GM18502 (cell line): ENCODE data around the gene DOCK2.

Experiments
- ATAC-seq: cut with Tn5 transposase; IDR thresholded peaks from one replicate; pipeline ENCODE4 v1.9.1; 2021; ENCODE audit warnings: mild to moderate bottlenecking; ENCODE audit not compliant: unreplicated experiment, poor library complexity

DOCK2 gene

DNA sequence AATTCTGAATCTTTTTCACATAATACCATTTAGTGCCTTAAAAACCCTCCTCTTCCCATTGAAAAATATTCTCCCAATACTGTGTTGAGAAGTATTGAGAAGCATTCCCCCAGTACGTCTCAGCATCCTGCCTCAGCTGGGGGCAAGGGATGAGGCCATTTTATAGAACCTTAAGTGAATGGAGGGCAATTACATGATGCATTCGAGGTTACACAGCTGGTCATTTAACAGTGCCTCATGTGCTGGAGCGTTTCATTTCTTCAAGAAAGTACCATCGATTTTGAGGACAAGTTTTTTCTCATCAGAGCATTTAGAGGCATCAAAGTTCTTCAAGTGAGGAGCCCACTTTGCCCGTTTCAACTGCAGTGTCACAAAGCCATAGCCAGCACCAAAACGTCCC, 135.6 kb downstream of the DOCK2 start:
- ATAC-seq: no peak

DNA sequence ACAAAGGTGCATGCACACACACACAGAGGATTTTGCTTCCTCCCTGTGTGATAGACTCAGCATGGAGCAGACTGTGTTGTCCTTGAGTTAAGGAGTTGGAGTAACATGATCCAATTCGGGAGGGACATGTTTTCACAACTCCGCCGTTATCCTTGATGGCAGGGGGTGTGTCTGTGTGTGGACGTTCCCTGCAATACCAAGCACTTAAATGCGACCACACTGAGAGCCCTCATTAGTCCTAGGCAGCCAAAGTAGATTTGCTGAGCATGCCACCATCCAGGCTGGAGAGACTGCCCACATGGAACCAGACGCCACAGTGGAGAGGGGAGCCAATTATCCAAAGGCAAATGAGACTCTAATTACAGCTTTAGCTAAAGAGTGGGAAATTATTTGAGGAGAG, 140.1 kb downstream of the DOCK2 start:
- ATAC-seq: no peak

DNA sequence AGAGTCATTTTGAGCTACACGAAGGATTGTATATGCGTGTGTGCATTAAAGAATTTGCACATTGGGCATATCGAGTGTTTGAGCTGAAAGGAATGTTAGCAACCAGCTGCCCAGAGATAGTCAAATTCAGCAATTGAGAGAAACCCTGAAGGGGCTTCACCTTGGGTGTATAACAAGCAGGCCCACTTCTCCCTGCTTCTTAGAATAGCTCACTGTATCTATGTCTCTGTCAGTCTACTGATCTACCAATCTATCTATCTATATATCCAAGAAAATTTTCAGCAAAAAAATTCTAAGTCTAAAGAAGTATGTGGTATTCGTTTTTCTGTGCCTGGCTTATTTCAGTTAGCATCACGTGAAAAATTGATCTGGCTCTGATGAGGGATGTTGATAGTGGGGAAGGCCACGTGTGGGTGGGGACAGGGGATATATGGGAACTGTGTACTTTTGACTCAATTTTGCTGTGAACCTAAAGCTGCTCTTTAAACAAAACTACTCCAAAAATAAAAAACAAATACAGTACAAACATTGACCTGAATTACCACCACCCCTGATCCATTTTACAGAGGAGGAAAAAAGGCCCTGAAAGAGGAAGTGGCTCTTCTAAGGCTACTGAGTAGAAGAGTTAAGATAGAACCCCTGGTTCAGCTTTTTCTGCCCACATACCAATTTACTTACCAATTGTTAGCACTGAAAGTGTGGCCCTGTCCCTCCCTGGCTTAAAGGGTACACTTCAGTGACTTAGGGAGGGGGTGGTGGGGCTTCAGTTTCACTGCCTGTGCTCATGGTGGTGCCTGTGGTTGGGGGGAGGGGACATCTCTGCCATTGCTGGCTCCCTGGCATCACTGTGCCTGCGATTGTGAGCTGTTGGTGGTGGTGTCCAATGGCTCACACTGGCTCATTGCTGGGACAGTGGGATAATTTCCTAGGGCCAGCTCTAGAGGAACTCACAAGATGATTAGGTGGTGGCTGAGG, 141.8 kb downstream of the DOCK2 start:
- peak; percentile 93 for ATAC-seq

DNA sequence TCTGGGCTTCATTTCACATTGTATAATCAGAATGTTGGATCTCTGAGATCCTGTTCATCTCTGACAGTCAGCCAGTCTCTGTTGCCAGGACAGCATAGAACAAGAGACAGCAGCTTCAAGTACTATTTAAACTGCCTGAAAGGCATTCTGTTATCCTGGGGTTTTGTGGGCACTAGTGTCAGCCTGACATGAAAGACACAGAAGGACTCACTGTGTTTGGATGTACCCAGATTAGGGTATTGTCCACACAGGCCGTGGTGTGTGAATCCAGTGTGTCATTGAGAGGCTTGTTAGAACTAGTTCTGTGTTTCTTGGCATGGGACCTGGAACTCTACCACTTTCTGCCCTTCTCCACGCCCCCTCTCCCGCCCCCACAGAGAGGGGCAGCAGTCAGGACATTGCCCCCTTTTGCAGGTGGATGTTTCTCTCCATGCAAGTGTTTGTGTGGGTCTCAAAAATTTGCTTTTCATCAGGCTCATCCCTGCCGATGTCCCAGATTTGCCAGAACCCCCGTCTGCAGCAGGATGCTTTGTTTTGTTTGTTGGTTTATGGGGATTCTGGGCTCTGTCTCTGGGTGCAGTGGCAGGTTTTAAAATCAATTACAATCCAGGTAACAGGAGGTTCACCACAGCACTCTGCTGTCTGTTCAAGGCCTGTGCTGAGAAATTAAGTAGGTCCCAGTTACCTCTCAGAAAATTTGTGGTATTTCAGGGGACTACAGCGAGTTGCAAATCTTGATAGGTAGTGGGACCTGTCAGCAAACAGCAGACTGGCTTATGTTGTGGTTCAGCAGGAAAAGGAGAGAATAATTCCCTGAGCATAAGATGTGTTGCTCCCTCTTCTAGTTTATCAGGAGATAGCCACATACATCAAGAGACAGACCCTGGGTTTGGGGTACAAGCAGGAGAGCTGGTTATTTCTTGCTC, 144.6 kb downstream of the DOCK2 start:
- no peak for ATAC-seq

DNA sequence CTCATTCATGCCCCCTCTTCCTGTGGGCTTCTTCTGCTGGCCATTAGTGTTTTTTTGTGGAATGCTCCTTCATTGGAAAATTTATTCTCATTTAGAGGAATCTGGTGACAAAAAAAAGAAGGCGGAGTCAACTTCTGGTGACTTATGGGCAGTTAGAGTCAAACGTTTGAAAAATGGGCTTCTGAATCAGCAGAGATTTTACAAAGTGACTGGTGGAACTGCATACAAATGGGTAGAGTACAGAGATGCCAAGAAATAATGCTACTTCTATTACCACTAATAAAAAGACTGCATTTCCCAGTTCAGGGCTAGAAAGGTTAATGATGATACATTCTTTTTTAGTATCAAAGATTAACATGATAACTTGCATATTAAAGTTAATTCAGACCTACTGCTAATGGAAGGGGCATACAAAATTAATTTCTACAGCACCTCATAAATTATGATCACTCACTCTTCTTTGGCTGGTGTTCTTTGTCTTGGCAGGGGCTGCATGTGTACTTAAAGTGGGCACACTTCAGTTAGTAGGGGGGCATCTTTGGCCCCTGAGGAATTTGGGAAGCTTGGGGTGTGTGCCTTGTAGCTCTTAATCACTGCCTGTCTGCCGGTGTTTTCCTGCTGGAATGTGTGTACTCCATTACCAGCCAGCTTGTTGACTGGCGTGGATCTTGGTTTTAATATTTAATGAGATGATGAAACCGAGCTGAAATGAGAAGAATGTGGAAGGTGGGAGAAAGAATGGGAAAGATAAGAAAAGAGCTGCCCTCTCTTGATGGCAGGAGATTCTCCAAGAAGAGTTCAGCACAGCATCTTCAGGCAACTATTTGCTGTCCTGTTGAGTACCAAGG, 148.9 kb downstream of the DOCK2 start:
- ATAC-seq: no peak

DNA sequence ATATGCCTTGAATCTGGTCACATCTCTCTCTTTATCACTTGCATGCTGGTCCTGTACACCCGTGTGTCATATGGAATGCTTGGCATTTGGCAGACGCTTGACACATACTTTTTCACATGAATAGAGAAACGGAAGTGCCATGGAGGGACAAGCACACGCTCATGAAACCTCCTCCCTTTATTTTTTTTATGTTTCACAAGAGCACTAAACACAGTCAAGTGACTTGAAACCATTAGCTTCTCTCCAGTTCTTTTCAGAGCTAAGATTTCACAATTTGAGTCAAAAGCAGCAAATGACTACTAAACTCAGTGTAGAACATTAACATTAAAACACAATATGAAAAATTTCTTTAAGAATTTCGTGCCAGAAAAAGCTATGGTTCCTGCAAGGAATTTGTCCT, 151.1 kb downstream of the DOCK2 start:
- no peak for ATAC-seq

DNA sequence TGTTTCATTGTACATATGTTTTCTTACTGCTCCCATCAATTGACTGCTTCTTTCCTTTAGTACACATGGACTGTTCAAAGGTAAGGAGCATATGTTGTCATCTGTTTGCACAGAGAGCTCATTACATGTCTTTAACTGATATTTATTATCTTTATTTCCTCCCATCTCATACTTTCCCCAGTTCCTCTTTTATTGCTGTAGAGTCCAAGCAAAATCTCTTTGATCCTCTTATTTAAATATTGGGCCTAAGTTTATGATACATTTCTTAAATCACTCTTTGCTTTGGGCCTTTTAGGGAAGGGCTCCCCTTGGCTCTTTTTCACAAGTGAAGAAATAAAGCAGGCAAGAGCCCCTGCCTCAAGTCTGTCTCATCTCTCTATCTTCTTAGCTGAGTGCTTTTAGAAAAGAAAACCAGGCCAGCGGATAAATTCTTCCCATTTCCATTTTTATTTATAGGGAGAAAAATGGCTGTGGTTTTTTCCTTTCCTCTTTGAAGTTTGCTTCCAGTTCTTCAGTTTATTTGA, 152.4 kb downstream of the DOCK2 start:
- ATAC-seq: no peak

DNA sequence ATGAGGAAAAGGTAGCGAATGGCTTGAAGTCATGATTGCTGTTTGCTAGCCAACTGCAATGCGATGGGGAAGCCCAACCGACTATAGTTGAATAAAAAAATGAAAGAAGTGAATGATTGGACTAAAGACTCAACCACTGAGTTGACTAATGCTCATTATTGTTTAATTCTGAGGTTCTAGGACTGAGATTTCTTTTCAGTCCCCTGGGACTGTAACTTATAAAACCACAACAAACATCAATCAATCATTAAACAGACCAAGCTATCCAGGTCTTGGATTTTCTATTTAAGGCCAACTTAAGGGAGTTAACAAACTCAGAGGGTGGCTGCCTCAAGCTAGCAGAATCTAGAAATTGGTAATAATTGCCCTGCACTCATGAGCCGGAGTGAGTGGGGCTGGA, 154.2 kb downstream of the DOCK2 start:
- no peak for ATAC-seq

DNA sequence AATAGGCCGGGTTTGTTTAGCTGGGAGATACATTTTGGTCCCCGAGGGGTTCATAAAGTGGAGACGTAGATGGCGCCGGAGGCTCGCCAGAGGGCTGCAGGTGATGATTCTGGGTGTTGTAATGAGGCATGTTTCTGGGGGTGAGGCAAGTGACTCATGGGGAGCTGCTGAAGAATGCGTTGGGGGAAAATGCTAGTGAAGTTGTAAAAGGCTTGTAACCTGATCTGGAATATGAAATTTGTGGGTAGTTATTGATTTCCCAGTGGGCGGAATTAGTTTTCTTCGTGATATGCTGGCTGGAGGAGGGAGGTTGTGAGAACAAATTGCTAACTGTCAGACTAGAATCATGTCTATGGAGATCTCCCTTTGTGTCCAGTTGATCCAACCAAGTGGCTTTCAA, 158.3 kb downstream of the DOCK2 start:
- ATAC-seq: no peak

DNA sequence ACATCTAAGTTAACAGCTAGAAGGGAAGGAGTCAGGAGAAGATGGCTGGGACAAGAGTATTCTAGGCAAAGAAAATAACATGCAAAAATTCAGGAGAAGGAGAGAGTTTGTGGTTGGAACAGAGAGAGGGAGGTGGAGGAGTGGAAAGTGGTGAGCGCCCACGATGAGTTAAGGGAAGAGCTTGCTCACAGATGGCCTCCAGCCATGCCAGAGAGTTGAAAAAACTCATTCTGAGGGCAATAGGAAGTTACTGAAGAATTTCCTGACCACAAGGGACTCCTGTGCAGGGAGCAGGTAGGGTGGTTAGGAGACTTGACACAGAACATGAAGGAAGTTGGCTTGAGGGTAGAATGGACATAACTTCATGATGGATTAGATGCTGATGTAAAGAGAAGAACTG, 159.7 kb downstream of the DOCK2 start:
- no peak for ATAC-seq

DNA sequence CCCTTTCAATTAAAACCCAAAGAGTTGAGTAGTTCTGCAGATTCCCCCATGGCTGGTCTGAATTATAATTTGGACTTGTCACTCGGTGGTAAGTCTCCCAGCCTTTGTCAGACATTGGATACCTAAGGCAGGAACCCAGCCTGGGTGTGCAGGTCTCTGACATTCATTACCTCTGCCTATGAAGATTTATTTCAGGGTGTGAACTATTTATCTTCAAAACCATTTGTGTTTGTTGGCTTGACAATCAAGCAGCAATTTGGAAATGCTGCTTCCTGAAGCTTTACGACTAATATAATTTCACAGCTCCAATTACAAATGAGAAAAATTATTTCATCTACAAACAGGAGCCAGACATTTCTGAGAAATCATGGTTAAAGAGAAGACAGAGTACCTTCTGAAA, 160.5 kb downstream of the DOCK2 start:
- no peak for ATAC-seq

DNA sequence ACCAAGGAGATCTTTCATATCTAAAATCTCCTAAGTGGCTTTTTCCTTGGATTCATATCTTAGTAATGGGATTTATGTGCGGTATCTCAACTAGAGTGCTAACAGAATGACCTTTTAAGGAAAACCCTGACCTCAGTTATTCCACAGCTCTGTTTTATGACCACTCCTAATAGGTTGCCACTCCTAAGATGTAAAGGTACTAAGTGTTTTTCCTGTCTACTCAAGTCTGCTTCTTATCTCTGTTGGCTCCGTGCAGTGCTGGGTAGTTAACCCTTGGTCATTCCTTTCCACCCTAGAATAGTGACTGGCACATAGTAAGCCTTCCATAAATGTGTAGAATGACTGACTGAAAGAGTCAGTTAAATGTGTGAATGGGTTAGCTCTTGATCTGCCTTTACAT, 161.4 kb downstream of the DOCK2 start:
- ATAC-seq: no peak

DNA sequence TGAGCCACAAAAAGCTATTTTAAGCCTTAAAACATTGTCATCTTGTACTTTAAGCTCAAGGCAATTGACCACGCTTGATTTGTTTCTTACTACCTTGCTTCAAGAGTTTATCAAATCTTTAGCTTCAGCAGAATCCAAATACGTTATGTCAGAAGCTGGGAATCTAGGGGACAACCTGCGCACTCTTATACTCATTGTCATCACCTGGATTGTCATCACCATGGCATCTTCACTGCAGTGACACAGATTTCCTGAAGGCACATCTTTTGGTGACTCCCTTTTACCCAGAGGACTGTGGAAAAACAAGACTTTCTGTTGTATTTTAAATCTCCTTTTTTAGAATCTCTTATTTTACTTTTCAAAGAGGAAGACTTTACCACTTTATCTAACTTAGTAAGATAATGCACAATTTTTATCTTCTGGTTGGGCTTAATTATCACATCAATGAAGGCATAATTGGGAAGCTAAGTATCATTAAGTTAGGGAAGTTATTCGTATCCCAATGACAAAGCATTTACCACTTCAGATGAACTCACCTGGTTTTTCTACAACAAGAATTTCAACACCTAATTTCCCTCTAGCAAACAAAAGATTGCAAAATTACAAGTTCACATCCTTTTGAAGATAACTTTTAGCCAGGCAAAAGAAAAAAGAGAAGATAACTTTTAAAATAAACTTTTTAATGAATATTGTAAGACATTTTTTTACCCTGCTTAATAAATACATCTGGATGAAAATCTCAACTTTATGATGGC, 162.0 kb downstream of the DOCK2 start:
- ATAC-seq: no peak

DNA sequence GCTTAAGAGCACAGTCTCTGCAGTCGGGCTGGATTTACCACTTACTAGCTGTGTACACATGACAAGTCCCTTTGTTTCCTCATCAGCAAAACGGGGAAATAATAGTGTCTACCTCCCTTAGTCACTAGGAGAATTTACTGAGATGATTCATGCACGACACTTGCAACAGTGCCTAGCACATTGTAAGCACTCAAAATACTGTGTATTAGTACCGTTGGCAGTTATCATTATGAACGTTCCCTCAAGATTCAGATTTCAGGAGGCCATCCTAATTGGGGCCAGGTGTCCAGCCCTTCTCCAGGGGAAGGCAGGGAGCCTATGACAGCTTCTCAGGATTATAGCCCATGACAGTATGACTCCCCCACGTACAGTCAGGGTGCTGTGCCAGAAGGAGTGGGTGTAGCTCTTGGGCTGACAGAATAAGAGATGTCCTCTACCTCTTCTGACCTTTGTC, 164.3 kb downstream of the DOCK2 start:
- no peak for ATAC-seq

DNA sequence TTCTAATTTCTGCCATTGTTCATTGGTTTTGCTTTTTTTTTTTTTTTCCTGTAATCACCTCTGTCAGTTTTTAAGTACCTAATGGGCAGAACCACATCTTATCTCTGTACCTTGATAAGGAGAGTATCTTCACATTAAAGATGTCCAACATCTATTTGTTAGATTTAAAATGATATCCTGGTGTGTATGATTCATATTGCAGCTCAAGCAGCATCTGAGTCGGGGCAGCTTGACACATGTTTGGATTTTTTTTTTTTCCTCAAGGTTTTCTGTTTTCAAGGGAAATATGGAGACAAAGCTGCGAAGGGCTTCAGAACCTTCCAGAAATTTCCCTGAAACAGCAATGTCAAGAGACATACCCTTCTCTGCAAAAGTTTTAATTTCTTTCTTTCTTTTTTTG, 164.7 kb downstream of the DOCK2 start:
- ATAC-seq: no peak

DNA sequence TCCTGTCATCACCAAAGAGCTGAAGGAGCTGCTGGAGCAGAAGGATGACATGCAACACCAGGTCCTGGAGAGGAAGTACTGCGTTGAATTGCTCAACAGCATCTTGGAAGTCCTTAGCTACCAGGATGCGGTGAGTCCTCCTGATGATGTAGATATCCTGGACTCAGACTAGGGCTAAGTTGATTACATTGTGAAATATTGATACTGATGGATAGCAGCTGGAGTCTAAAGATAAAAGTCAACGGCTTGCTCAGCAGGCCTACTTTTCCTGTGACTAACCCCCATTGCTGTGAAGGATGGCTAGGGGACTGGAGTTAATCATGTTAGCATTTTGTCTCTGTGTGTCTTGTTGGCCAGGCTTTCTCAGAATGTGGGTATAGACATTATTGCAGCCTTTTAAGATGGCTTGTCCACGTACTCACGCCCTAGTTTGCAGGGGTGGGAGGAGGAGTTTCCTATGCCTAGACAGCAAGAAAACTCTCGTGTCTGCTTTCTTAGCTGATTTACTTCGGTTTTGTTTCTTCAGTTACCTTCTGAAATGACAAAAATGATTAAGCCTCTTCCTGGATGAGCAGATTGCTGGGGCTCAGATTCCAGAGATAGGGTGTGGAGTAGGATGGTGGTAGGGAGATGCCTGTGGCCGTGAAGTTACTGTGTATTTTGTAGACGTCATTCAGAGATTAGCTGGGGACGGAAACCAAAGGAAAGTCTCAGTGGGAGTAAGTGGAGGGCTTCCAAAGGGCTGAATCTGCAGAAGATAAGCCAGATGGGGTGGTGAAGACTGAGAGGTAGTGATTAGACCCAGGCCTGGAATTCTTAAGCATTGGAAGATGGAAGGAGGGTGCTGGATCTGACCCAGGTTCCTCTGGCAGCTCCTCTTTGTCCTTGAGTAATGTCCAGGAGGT, 166.3 kb downstream of the DOCK2 start:
- no peak for ATAC-seq

DNA sequence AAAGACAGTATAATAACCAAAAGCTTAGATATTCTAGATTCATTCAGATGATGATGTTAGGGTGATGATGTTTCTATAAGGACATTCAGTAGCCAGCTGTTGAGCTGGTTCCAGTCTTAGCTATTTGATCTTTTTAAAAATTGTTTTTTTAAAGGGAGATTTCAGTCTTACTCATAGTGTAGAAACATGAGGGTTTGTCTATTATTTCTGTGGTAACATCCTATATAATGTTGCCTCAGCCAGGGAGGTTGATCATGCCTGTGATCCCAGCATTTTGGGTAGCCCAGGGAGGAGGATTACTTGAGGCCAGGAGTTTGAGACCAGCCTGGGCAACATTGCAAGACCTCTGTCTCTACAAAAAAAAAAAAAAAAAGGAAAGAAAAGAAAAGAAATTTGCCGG, 167.8 kb downstream of the DOCK2 start:
- no peak for ATAC-seq

DNA sequence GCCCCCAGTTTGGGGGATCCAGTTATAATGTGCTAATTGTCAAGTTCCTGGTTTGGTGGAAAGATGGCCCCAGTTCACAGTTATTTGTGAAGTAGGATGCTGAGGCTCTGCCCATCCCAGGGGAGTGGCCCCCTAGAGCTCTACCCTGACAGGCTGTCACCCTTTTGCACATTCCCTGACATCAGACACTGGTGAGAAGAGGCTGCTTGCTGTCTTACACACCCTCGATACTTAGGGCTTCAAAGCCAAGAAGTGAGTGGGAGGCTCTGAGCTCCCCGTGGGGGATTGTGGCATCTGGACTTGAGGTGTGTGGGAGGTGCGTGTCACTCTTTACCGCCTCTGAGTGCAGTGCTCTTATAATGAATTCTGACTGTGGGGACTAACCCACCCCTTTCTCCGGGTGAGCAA, 168.5 kb downstream of the DOCK2 start:
- ATAC-seq: peak; percentile 87
